Immature natural killer cell (primary cell): ENCODE results near the gene LRP1B. TPM values are rescaled to one million over a fixed set of nuclear protein-coding genes. Genes with fewer than 3 reads are reported as not detected.

Experiments used
- DNase-seq, 3 donors: peaks; one replicate each; pipeline ENCODE4 v3.0.0; 2022; ENCODE audit warnings: mixed read lengths in 1 of 3
- H3K27ac Mint-ChIP-seq, 6 donors: one replicate each; pipeline ENCODE4 v1.8.0; 2020; ENCODE audit warnings: mixed read lengths in 6 of 6, mild to moderate bottlenecking in 5 of 6, inconsistent platforms in 4 of 6, moderate library complexity in 3 of 6
- H3K27me3 Mint-ChIP-seq, 3 donors: one replicate each; pipeline ENCODE4 v1.8.0; 2020 to 2021; ENCODE audit warnings: low read depth in 3 of 3, mild to moderate bottlenecking in 3 of 3, mixed read lengths in 3 of 3, moderate library complexity in 3 of 3, inconsistent platforms in 1 of 3
- H3K36me3 Mint-ChIP-seq, 3 donors: one replicate each; pipeline ENCODE4 v1.8.0; 2020; ENCODE audit warnings: mixed read lengths in 3 of 3, inconsistent platforms in 2 of 3, mild to moderate bottlenecking in 2 of 3
- H3K4me1 Mint-ChIP-seq, 2 donors: one replicate each; pipeline ENCODE4 v1.8.0; 2020; ENCODE audit warnings: inconsistent platforms in 2 of 2, mild to moderate bottlenecking in 2 of 2, mixed read lengths in 2 of 2, moderate library complexity in 1 of 2
- H3K4me3 Mint-ChIP-seq, 5 donors: one replicate each; pipeline ENCODE4 v1.8.0; 2020; ENCODE audit warnings: mild to moderate bottlenecking in 5 of 5, mixed read lengths in 5 of 5, inconsistent platforms in 3 of 5, moderate library complexity in 3 of 5
- H3K9me3 Mint-ChIP-seq, 6 donors: one replicate each; pipeline ENCODE4 v1.8.0; 2020; ENCODE audit warnings: mild to moderate bottlenecking in 6 of 6, mixed read lengths in 6 of 6, inconsistent platforms in 4 of 6, moderate library complexity in 3 of 6
- polyA plus RNA-seq, 3 donors: library from polyadenylated mRNA; unstranded; fragments of 300-500 nt; fragmentation: Illumina TruSeq; gene quantifications; one replicate each; pipeline ENCODE4 v1.2.3, GENCODE V29; 2021

The LRP1B gene
- polyA plus RNA-seq, 3 donors from 2014 or later, result not detected

- Mint-ChIP-seq H3K4me3 (no peak overlapping the region), H3K4me1 (no peaks in the 10 kb centered on the region), H3K9me3 (peaks cover 15 to 51% (median 34%) of the 10 kb centered on the region in 6 donors), H3K27me3 (no peaks in the 10 kb centered on the region), H3K27ac (no peak overlapping the region), H3K36me3 (no peaks in the 10 kb centered on the region)
- no peak for DNase-seq
Measured at GRCh38 chr2:140627885-140628284, 1502.9 kb downstream of the LRP1B start.

GRCh38 chr2:140627136-140627535 is 1503.7 kb downstream of the LRP1B start:
- Mint-ChIP-seq H3K9me3 (peaks cover 15 to 55% (median 32%) of the 10 kb centered on the region in 6 donors), H3K36me3 (no peaks in the 10 kb centered on the region), H3K27me3 (no peaks in the 10 kb centered on the region), H3K4me1 (no peaks in the 10 kb centered on the region), H3K27ac (no peak overlapping the region), H3K4me3 (no peak overlapping the region)
- DNase-seq, result no peak

DNA sequence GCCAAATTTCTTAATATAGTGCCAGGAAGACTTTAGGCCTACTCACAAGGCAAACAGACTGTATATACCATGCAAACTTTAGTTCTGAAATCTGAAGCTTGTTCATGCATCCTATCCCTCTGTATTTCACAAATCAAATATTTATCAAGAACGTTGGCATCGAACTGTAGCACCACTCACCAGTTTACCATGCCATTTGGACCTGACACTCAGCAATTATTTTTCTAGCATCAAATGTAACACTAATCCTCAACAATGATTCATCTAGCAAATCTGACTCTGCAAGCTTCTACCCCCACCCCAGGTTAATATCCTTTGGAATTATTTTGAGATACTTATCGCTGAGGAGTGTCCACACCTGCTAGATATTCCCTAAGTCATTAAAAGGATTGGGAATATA is 1506.6 kb downstream of the LRP1B start:
- no peak for DNase-seq
- H3K9me3 Mint-ChIP-seq, result peaks cover 11 to 46% (median 27%) of the 10 kb centered on the region in 6 donors
- no peaks in the 10 kb centered on the region for H3K36me3 Mint-ChIP-seq
- no peak overlapping the region for H3K4me3 Mint-ChIP-seq
- no peaks in the 10 kb centered on the region for H3K27me3 Mint-ChIP-seq
- no peaks in the 10 kb centered on the region for H3K4me1 Mint-ChIP-seq
- no peak overlapping the region for H3K27ac Mint-ChIP-seq

DNA sequence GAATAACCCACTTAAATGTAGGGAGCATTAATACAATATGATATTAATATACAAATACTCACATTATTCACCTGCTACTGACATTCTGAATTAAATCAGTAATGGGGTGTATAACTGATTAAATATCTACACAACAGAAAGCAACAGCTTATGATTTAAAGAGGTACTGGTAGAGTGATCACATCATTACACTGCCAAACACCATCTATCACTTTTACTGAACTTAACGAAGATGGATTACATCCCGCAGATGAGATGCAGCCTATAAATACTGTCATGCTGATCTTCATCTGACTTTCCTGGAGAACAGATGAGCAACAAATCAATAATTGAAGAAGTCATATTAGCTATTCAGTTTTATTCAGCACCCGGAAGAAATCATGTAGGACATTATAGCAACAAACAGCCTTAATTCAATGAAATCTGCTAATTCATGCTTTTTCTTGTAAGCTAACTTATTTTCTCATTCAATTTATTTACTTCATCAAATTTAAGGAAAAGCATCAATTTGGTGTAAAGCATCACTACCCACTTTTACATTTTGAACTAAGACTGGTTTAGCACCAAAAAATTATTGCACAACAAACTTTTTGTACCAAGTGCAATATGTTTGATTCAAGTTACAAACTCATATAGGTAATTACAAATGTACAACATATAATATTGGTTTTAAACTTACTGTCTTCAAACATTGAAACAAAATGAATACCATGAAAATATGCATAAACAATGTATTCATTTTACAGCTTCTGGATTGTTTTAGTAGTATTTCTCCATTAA is 1509.0 kb downstream of the LRP1B start:
- Mint-ChIP-seq H3K27me3 (no peaks in the 10 kb centered on the region), H3K27ac (no peak overlapping the region), H3K9me3 (peaks cover 10 to 43% (median 20%) of the 10 kb centered on the region in 6 donors), H3K4me3 (no peak overlapping the region), H3K36me3 (peaks cover 0 to 4% (median 0%) of the 10 kb centered on the region in 3 donors), H3K4me1 (no peaks in the 10 kb centered on the region)
- no peak for DNase-seq

- H3K36me3 Mint-ChIP-seq, result peaks cover 0 to 6% (median 0%) of the 10 kb centered on the region in 3 donors
- H3K4me1 Mint-ChIP-seq, result no peaks in the 10 kb centered on the region
- no peaks in the 10 kb centered on the region for H3K27me3 Mint-ChIP-seq
- no peak overlapping the region for H3K4me3 Mint-ChIP-seq
- DNase-seq, result no peak
- no peak overlapping the region for H3K27ac Mint-ChIP-seq
- H3K9me3 Mint-ChIP-seq, result peaks cover 0 to 40% (median 17%) of the 10 kb centered on the region in 6 donors
Measured at GRCh38 chr2:140604788-140605187, 1526.0 kb downstream of the LRP1B start.

DNA sequence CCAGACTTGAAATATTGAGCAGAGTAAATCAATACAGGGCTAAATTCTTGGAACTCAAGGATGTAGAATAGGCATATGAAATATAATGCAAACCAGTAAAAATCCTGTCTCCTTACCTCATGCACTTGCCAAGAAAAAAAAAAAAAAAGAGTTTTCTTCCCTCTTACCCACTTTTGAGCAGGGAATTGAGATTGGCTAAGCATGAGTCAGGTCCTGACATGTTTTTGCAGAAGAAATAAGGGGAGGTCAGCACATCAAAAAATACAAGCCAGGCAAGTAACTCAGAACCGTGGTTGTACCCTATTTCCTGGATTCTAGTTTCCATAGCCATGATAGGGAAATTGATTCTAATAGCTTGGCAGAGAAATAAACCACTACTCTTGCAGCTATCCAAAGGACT is 1526.7 kb downstream of the LRP1B start:
- H3K4me1 Mint-ChIP-seq, result no peaks in the 10 kb centered on the region
- H3K27ac Mint-ChIP-seq, result no peak overlapping the region
- no peaks in the 10 kb centered on the region for H3K27me3 Mint-ChIP-seq
- H3K9me3 Mint-ChIP-seq, result peaks cover 0 to 38% (median 14%) of the 10 kb centered on the region in 6 donors
- no peak overlapping the region for H3K4me3 Mint-ChIP-seq
- no peak for DNase-seq
- H3K36me3 Mint-ChIP-seq, result peaks cover 0 to 6% (median 0%) of the 10 kb centered on the region in 3 donors

DNA sequence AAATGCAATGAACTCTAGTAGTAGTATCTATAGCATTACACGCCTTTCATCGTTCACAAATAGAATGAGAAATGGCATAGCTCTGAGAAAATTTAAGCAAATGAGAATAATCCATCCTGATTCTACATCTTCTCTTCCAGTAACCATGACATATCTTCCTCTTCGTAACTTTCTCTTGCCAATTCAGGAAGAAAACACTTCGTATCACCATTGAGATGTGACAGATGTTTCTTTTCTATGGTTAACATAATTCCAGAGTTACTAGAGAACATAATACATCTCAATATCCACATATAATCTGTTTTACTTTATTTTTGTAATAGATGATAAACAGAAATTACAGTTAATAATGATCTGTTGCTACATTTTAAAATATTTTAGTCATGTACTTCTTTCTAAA is 1527.4 kb downstream of the LRP1B start:
- no peak for DNase-seq
- H3K9me3 Mint-ChIP-seq, result peaks cover 0 to 33% (median 14%) of the 10 kb centered on the region in 6 donors
- H3K27me3 Mint-ChIP-seq, result no peaks in the 10 kb centered on the region
- H3K36me3 Mint-ChIP-seq, result peaks cover 0 to 6% (median 0%) of the 10 kb centered on the region in 3 donors
- no peak overlapping the region for H3K27ac Mint-ChIP-seq
- H3K4me1 Mint-ChIP-seq, result no peaks in the 10 kb centered on the region
- no peak overlapping the region for H3K4me3 Mint-ChIP-seq

DNA sequence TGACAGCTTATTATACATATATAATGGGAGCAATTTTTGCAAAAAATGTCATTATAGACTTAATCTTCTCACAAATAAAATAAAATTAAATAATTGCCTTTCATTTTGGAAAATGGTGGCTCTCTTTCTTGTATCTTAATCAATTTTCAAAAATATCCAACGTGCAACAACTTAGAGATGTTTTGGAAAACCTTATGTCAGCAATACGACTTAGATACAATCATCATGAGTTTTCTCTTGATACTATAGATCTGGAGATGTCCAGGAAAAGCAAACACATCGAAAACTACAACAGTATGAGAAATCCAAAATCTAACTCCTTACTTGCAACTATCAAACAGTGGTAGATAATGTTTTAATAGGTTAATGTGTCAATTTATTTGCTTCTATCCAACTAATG is 1529.0 kb downstream of the LRP1B start:
- no peak overlapping the region for H3K4me3 Mint-ChIP-seq
- H3K36me3 Mint-ChIP-seq, result peaks cover 0 to 6% (median 0%) of the 10 kb centered on the region in 3 donors
- no peak overlapping the region for H3K27ac Mint-ChIP-seq
- no peaks in the 10 kb centered on the region for H3K4me1 Mint-ChIP-seq
- peaks cover 0 to 37% (median 12%) of the 10 kb centered on the region in 6 donors for H3K9me3 Mint-ChIP-seq
- DNase-seq, result no peak
- H3K27me3 Mint-ChIP-seq, result no peaks in the 10 kb centered on the region

DNA sequence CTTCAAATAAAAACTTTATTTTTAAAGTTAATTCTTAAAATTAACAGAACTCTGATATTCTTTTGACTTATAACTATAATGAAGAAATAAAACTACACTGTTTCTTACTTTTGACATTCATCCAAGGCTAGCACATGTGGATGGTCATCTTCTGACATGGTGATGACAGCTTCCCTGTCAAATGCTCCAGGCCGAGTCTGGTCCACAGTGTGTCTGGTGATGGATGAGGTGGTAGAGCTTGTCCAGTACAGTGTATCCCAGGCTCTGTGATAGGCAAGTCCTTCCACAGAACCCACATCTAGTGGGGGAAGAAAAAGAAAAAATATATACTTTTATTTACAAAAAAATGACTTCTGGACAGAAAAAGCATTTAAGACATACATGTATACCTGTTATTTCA is 1529.5 kb downstream of the LRP1B start:
- H3K36me3 Mint-ChIP-seq, result peaks cover 0 to 6% (median 0%) of the 10 kb centered on the region in 3 donors
- H3K4me3 Mint-ChIP-seq, result no peak overlapping the region
- no peak for DNase-seq
- peaks cover 0 to 37% (median 10%) of the 10 kb centered on the region in 6 donors for H3K9me3 Mint-ChIP-seq
- H3K27me3 Mint-ChIP-seq, result no peaks in the 10 kb centered on the region
- H3K27ac Mint-ChIP-seq, result no peak overlapping the region
- no peaks in the 10 kb centered on the region for H3K4me1 Mint-ChIP-seq

- no peaks in the 10 kb centered on the region for H3K4me1 Mint-ChIP-seq
- peaks cover 0 to 6% (median 0%) of the 10 kb centered on the region in 3 donors for H3K36me3 Mint-ChIP-seq
- H3K27me3 Mint-ChIP-seq, result no peaks in the 10 kb centered on the region
- H3K4me3 Mint-ChIP-seq, result no peak overlapping the region
- DNase-seq, result no peak
- H3K9me3 Mint-ChIP-seq, result peaks cover 0 to 29% (median 8%) of the 10 kb centered on the region in 6 donors
- no peak overlapping the region for H3K27ac Mint-ChIP-seq
Measured at GRCh38 chr2:140600116-140600515, 1530.7 kb downstream of the LRP1B start.

- Mint-ChIP-seq H3K4me3 (no peak overlapping the region), H3K27me3 (no peaks in the 10 kb centered on the region), H3K27ac (no peak overlapping the region), H3K9me3 (peaks cover 0 to 26% (median 10%) of the 10 kb centered on the region in 6 donors), H3K4me1 (no peaks in the 10 kb centered on the region), H3K36me3 (no peaks in the 10 kb centered on the region)
- no peak for DNase-seq
Measured at GRCh38 chr2:140597836-140598235, 1533.0 kb downstream of the LRP1B start.

DNA sequence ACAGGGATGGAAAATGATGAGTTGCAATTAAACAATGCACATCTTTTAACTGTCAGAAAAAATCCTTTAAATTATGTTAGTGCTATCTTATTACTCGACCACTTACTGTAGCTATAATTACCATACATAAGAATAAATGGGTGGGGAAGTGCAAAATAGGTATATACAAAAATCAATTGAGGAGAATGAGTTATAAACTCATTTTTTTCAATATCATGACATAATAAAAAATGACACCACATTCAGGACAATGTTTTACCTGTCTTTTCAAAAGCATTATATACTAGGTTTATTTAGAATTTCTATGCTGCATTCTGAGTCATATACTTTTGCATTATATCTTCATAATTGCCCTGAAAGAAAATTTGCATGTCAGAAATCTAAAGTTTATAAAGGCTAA is 1533.6 kb downstream of the LRP1B start:
- DNase-seq, result no peak
- Mint-ChIP-seq H3K27ac (no peak overlapping the region), H3K36me3 (no peaks in the 10 kb centered on the region), H3K4me3 (no peak overlapping the region), H3K9me3 (peaks cover 0 to 30% (median 12%) of the 10 kb centered on the region in 6 donors), H3K27me3 (no peaks in the 10 kb centered on the region), H3K4me1 (no peaks in the 10 kb centered on the region)

- DNase-seq, result no peak
- Mint-ChIP-seq H3K4me1 (no peaks in the 10 kb centered on the region), H3K9me3 (peaks cover 0 to 30% (median 12%) of the 10 kb centered on the region in 6 donors), H3K27ac (no peak overlapping the region), H3K36me3 (no peaks in the 10 kb centered on the region), H3K4me3 (no peak overlapping the region), H3K27me3 (no peaks in the 10 kb centered on the region)
Measured at GRCh38 chr2:140596447-140596846, 1534.4 kb downstream of the LRP1B start.

DNA sequence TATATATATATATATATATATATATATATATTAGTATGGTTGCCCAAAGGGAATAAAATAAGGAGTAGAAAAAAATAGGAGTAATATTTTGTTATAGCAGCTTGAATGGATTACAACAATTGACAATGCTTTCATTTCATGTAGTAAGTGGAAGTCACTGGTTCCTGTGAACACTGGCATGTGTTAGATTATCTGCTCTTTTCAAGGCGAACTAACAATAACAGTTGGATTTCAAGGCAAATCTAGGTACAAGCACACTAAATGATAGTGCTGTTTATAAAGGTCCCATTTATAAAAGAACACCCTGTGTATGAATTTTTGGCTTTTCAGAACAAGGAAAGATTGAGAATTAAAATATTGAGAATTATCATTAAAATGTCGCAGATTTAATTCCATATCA is 1535.7 kb downstream of the LRP1B start:
- Mint-ChIP-seq H3K27ac (no peak overlapping the region), H3K27me3 (no peaks in the 10 kb centered on the region), H3K4me3 (no peak overlapping the region), H3K4me1 (no peaks in the 10 kb centered on the region), H3K36me3 (no peaks in the 10 kb centered on the region), H3K9me3 (peaks cover 2 to 35% (median 12%) of the 10 kb centered on the region in 6 donors)
- DNase-seq, result no peak

DNA sequence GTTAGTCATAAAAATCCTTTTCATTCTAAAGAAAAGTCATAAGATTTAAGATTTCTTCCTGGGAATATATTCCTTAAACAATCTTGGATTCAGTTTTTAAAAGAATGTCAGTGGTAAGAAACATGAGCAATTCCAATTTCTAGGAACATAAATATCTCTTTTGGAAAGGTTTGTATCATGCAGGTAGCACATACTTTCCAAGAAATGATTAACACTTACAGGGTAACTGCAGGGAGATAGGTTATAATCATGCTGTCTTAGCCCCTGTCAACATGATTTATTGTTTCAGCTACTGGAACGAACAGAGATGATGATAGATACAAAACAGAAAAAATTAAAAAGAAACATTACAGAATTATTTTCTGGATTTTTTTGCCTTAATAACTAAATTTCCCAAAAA is 1537.7 kb downstream of the LRP1B start:
- Mint-ChIP-seq H3K27ac (no peak overlapping the region), H3K4me3 (no peak overlapping the region), H3K9me3 (peaks cover 0 to 38% (median 12%) of the 10 kb centered on the region in 6 donors), H3K27me3 (no peaks in the 10 kb centered on the region), H3K4me1 (no peaks in the 10 kb centered on the region), H3K36me3 (no peaks in the 10 kb centered on the region)
- no peak for DNase-seq
